ENCODE measurements around the gene SPEG.

- no peak for TF ChIP-seq FOSL2 (IDR thresholded peaks at IDR 0.05)
- no peak for TF ChIP-seq FOSL2 (CRISPR knock-in tag; IDR thresholded peaks at IDR 0.05)
- TF ChIP-seq POLR2A (IDR thresholded peaks at IDR 0.05; ENCODE audit: low read length): no peak
- TF ChIP-seq PHF8 (IDR thresholded peaks at IDR 0.05; ENCODE audit: borderline replicate concordance, low read depth): no peak
- TF ChIP-seq CTCF (IDR thresholded peaks at IDR 0.05): no peak
- TF ChIP-seq CHD4 (IDR thresholded peaks at IDR 0.05; ENCODE audit: borderline replicate concordance): no peak
- no peak for TF ChIP-seq ELK1 (IDR thresholded peaks at IDR 0.05; ENCODE audit: low read depth, low read length)
- no peak for TF ChIP-seq KDM1A (IDR thresholded peaks at IDR 0.05; ENCODE audit: low read depth)
- no peak for TF ChIP-seq CHD2 (IDR thresholded peaks at IDR 0.05; ENCODE audit: low read length, partially characterized antibody)
- no peak for TF ChIP-seq EP300 (IDR thresholded peaks at IDR 0.05)
- no peak for TF ChIP-seq RFX5 (IDR thresholded peaks at IDR 0.05)
- TF ChIP-seq MAFK (IDR thresholded peaks at IDR 0.05; ENCODE audit: partially characterized antibody): no peak
- TF ChIP-seq CEBPB (IDR thresholded peaks at IDR 0.05): no peak
- TF ChIP-seq SREBF2 (IDR thresholded peaks at IDR 0.05): no peak
Measured at GRCh38 chr2:219477179-219477578, 42.5 kb downstream of the SPEG start.

Data from A549 (cell line).